ENCODE results near the gene TADA2B.
A peak's percentile ranks its signal among the peaks of the same experiment; 100 is the strongest.

Gene TADA2B, protein sequence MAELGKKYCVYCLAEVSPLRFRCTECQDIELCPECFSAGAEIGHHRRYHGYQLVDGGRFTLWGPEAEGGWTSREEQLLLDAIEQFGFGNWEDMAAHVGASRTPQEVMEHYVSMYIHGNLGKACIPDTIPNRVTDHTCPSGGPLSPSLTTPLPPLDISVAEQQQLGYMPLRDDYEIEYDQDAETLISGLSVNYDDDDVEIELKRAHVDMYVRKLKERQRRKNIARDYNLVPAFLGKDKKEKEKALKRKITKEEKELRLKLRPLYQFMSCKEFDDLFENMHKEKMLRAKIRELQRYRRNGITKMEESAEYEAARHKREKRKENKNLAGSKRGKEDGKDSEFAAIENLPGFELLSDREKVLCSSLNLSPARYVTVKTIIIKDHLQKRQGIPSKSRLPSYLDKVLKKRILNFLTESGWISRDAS

DNA sequence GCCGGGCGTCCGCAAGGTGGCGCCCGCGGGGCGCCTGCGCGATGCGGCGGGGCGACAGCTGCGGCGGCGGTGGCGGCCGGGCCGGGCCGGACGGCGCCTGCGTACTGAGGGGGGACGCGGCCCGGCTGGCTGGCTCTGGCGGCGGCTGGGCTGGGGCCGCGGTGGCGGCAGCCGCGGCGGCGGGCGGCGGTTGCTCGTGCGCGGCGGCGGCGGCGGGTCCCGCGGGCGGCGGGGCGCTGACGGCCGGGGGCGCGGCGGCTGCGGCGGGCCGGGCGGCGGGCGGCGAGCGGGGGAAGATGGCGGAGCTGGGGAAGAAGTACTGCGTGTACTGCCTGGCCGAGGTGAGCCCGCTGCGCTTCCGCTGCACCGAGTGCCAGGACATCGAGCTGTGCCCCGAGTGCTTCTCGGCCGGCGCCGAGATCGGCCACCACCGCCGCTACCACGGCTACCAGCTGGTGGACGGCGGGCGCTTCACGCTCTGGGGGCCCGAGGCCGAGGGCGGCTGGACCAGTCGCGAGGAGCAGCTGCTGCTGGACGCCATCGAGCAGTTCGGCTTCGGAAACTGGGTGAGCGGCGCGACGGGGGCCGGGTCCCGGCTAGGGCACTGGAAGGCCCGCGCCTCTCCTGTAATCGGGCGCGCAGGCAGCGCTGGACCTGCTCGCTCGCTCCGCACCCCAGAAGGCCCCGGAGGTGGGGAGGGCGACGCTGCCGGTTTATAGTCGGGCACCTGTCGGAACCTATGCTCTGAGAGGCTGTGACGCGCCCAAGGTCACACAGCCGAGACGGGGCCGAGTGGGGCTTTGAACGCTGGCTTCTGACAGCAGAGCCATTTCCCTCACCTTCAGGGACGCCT, at the start of gene TADA2B:
TSS of gene TADA2B (plus strand) at position 89 of the 853 bp plus-strand sequence. CDS start at position 297, 208 bp downstream.
- peak; percentile 27 to 30 for DNase-seq (ENCODE audit: low read depth in 2 of 2)

GRCh38 chr4:6996481-6996880, 46.7 kb upstream of the TADA2B start:
- no peak for DNase-seq (ENCODE audit: low read depth in 2 of 2)

GRCh38 chr4:6999172-7000086, 43.7 kb upstream of the TADA2B start:
- DNase-seq (ENCODE audit: low read depth in 2 of 2) = no peak

- DNase-seq (ENCODE audit: low read depth in 2 of 2) = no peak
Observed at GRCh38 chr4:7000421-7001176, 42.6 kb upstream of the TADA2B start.

GRCh38 chr4:7001271-7001670, 41.9 kb upstream of the TADA2B start:
- no peak for DNase-seq (ENCODE audit: low read depth in 2 of 2)

DNA sequence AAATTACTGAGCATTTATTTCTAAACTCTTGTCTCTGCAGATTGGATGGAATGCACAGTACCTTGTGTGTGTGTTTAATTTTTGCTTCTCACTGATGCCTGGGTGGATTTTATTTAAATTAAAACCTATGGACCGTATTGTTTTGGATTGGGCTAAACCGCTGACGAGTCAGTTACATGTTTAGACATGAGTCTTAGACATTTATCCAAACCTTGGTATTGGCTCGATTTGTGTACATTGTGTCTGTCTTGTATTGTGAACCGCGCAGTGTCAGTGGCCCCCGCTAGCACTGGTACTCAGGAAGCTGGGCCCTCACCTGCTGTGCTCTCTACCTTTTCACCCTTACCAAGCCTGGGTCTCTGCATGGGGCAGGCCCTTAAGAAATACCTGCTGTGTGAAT, 40.8 kb upstream of the TADA2B start:
- DNase-seq (ENCODE audit: low read depth in 2 of 2) = no peak

- no peak for DNase-seq (ENCODE audit: low read depth in 2 of 2)
Observed at GRCh38 chr4:7003176-7003878, 39.8 kb upstream of the TADA2B start.

GRCh38 chr4:7003879-7004240, 39.3 kb upstream of the TADA2B start:
- no peak for DNase-seq (ENCODE audit: low read depth in 2 of 2)

DNA sequence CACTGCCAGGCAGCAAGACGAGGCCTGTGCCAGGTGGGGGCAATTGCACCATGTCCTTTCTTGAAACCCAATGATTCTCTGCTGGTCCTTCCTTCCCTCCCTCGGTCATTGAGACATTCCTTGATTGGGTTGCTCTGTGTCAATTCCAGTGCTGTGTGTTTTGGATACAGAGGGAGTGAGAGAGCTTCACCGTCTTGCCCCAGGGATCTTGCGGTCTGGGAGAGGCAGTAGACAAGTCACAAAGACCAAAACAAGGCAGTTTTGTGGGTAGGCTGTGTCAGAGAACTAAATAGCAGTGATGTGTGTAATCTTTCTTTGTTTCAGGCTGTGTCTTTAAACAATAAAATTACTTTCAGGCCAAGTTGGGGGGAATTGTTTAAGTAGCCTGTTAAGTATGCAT, 38.8 kb upstream of the TADA2B start:
- no peak for DNase-seq (ENCODE audit: low read depth in 2 of 2)

DNA sequence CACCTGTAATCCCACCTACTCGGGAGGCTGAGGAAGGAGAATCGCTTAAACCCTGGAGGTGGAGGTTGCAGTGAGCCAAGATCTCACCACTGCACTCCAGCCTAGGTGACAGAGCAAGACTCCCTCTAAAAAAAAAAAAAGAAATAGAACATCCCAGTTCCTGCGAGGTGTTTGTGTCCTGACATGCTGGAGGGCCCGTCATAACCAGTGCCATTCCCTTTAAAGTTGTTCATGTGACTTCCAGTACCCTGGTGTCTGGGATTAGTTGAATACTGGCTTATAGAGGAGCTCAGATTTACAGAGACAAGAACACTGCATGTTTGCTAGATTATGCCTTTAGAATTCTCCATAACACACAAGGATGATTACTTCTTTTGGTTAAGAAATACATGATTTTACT, 37.6 kb upstream of the TADA2B start:
- DNase-seq (ENCODE audit: low read depth in 2 of 2) = no peak

- DNase-seq (ENCODE audit: low read depth in 2 of 2) = no peak
Observed at GRCh38 chr4:7006411-7006810, 36.8 kb upstream of the TADA2B start.

DNA sequence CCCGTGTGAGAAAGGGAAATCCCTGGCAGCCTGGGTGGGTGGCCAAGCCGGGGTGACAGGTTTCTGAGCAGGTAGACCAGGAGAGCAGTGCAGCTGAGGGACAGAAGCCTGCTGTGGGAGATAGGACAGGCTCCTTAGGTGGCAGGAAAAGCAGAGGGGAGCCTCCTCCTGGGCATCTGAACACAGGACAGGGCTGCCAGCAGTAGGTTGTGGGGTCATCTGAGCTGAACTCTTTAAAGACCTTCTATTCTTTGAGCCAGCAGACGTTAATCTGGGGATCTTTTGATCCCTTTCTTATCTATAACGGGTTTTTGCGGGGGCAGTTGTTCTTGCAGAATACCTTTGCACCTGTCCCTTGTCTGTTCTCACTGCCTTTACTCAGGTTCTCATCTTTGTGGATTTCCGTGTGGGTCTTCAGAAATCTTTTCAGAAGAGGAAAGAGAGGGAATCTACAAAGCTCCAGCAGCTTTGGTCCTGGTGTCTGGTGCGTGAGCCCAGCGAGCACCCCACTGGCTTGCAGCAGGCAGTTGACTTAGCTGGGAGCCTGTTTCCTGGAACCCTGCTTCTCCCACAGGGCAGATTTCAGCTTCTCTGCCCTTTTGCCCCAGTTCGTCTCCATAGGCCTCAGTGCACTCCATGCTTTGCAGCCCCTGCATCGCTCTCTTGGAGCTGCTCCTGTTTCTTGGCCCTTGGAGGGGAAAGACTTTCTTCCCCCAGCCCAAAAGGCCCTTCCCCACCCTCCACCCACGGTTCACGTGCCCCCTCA, 35.8 kb upstream of the TADA2B start:
- DNase-seq (ENCODE audit: low read depth in 2 of 2) = no peak

- DNase-seq (ENCODE audit: low read depth in 2 of 2) = no peak
Observed at GRCh38 chr4:7007944-7008343, 35.2 kb upstream of the TADA2B start.

GRCh38 chr4:7009564-7009963, 33.6 kb upstream of the TADA2B start:
- DNase-seq (ENCODE audit: low read depth in 2 of 2) = no peak

DNA sequence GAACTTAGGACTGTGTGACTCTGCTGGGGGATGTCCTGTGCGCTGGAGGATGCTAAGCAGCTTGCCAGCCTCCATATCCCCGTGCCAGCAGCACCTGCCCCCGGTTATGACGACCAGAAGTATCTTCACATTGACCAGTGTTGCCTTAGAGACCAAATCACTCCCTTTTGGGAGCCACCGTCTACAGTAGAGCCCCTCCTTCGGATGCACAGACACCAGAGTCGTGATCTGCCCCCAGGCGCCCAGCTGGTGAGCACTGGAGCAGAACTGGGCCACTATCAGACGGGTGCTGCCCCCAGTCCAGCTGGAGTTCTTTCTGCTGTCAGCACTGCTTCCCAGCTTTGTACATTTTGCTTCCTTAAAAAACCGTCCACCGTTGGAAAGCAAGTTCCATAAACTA, 30.0 kb upstream of the TADA2B start:
- DNase-seq (ENCODE audit: low read depth in 2 of 2) = no peak

- no peak for DNase-seq (ENCODE audit: low read depth in 2 of 2)
Observed at GRCh38 chr4:7014815-7015214, 28.4 kb upstream of the TADA2B start.

DNA sequence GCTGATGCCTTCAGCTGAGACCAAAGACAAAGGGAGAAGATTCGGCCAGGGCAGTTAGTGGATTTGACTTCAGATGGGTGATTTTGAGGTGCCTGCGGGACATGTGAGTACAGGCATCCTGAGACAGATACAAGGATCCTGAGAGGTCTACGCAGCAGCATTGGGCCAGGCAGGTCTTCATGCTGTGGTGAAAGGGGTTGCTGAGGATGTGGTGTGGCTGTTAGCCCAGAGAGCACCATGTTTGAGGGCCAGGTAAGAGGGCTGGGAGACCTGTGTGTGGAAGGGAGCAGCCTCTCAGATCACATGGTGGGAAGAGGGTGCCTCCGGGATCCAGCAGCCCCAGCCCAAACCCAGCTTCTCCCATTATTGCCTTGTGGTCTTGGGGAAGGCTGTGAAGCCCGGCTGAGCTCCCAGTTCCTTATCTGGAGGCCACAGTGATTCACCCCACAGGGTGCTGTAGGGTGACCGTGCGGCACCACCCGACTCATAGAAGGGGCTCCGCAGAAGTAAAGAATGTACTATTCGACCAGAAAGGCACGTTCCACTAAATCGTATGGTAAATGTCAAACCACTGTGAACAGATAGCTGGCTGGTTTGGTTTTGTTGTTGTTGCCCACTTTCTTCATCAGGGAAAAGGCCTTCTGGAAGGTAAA, 27.7 kb upstream of the TADA2B start:
- no peak for DNase-seq (ENCODE audit: low read depth in 2 of 2)

- DNase-seq (ENCODE audit: low read depth in 2 of 2) = no peak
Observed at GRCh38 chr4:7016086-7016485, 27.1 kb upstream of the TADA2B start.

DNA sequence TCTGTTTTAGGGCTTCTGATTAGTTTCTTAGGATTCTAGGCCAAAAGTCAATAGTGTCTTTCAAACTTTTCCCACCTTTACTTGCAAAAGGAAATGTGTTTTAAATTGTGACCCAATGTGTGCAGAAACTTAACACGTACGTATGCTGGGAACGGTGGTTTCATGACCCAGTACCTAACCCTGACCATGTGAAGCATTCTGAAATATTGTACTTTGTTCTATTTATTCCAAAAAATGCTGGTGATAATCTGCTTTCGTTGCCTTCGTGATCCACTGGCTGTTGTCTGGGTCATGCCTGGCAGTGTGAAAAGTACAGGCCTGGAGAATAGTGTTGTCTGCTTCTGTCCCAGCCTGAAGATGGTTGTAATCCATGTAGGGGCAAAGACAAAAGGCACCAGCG, 26.7 kb upstream of the TADA2B start:
- DNase-seq (ENCODE audit: low read depth in 2 of 2) = no peak

Data from stimulated activated CD8-positive, alpha-beta memory T cell treated with anti-CD3 and anti-CD28 coated beads, Interleukin-15, amount 100 ng/mL, for 48 hours (primary cell).